ENCODE measurements around the gene PDE4D.

Gene PDE4D

DNA sequence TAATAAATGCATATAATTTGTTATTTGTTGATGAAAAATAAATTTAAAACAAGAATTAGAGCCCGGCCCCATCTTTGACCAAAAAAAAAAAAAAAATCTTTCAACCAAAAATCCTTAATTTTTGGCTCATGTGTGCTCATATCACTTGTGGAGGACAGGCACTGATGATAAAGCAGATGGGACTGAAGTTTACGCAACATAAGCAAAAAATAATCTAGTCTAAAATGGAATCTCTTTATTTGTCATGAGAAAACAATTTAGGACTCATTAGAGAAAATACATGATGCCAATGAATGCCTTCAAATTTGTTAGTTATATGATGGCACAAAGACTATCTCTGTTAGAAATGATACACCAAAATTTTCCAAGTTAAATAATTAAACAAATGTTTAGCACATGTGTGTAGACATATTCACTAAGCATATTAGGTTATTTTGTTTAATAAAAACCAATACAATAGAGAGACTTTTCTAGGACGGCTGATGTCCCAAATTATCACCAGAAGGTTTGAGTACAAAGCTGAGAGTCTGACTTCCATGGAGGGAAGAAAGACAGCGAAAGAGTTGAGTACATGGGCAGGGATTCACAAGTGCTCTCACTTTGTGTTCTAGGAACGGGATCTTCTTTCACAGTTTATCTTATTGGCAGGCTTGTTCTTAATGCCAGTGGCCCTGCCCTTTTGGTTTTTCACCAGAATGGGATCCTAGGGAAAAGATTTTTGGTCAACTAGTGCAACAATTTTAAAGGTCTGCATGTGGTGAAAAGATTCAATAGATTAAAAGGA, 689.2 kb downstream of the PDE4D start:
- DNase-seq (ENCODE audit: low read depth) = no peak

DNA sequence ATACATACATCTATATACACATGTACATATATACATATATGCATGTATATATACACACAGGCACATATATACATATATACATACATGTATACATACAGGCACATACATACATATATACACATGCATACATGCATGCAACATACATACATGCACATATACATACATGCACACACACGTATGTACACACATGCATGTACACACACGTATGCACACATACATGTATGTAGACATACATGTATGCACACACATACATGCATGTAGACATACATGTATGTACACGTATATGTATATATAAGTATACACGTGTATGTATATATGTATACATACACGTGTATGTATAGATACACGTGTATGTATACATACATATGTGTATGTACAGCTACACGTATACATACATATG, 693.7 kb downstream of the PDE4D start:
- no peak for DNase-seq (ENCODE audit: low read depth)

DNA sequence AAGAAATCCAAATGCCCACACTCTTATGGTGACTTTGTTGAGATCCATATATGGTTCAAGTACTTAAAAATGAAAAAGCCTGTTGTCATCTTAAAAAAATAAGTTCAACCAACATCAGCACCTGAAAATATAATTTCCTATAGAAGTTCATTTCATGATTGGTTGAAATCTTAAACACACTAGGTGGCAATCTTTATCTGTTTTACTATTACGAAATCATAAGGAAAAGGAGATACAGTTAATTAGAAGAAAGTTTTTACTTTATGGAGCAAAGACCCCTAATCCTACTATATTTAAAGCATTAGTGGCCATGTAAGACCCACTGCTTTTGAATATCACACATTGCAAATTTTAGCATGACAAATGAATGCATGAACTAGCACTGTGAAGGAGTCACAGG, 694.7 kb downstream of the PDE4D start:
- no peak for DNase-seq (ENCODE audit: low read depth)

DNA sequence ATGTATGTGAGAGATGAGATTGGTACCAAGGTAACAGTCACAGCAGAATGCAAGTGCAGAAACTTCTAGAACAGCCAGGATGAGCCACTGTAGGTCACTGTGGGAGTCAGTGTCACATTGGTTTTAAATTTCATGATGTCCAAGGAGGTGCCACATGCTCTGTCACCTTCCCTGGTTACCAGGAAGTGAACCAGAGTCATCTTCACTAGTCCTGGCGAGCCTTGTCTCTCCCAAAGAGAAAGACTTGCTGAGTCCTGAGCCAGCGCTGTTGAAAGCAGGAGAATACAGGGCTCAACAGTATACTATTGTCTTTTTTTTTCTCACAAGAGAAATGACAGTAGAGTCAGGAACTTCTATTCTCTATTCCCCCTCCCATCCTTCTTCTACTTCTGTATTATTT, 695.2 kb downstream of the PDE4D start:
- no peak for DNase-seq (ENCODE audit: low read depth)

DNA sequence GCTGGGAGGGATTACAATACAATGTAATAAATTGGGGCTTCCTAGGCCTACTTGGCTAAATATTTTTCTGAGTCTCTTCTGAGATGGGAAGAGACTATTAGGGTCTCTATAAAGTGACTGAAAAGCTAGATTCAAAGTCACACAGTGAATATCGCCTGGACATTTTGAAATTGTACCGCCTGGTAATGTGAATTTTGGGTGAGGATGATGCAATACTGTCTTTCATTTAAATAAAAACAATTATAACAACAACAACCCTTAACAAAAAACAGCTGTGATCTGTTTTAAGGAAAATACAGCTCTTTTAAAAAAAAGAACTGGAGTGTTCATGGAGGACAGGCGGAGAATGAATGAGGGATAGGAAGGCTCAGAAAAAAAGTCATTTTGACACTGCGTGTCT, 695.6 kb downstream of the PDE4D start:
- no peak for DNase-seq (ENCODE audit: low read depth)

DNA sequence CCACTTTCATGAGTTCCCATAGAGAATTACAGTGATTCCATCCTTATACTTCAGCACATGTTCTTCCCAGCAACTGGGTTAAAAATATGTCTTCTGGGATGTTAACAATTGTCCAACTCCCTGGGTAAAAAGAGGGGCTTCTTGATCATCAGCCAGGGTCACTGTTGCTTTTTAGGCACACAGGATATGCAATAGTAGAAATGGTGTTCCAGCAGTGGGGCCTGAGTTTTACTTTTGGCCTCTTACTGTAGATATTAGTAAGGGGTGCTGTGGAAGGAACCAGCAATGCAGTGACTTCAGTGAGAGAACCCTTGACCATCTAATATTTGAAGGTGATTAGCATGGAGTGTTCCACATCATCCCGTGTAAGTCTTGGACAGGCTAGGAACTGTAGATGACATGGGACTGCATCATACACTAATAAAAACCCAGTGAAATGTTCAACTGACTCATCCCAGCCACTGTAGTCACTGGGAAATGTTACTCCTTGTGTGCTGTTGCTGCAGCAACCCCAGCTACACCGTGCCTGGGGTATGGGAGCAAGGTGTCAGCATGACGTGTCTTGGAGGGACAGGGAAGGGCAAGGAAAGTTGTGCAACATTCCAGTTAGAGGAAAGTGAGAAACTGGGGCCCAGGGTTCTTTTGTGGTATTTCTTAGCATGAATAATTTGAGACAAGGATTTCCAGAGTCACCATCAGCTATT, 699.8 kb downstream of the PDE4D start:
- no peak for DNase-seq (ENCODE audit: low read depth)

DNA sequence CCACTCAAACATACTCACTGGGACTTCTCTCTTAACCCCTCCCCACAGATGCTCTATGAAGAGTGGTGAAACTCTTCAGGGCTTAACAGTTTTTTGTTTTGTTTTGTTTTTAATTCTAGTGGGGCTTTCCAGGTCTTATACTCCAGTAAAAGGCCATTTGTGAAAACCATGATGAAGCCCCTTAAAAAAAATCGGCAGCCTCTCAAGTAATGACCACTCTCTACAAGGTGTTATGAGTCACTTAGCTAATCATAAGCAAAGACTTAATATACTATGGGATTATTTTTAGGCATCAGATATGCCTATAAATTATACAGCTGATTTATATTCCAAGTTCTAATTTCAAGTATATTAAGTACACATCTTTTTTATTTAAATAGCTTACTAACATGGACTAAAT, 702.8 kb downstream of the PDE4D start:
- no peak for DNase-seq (ENCODE audit: low read depth)

DNA sequence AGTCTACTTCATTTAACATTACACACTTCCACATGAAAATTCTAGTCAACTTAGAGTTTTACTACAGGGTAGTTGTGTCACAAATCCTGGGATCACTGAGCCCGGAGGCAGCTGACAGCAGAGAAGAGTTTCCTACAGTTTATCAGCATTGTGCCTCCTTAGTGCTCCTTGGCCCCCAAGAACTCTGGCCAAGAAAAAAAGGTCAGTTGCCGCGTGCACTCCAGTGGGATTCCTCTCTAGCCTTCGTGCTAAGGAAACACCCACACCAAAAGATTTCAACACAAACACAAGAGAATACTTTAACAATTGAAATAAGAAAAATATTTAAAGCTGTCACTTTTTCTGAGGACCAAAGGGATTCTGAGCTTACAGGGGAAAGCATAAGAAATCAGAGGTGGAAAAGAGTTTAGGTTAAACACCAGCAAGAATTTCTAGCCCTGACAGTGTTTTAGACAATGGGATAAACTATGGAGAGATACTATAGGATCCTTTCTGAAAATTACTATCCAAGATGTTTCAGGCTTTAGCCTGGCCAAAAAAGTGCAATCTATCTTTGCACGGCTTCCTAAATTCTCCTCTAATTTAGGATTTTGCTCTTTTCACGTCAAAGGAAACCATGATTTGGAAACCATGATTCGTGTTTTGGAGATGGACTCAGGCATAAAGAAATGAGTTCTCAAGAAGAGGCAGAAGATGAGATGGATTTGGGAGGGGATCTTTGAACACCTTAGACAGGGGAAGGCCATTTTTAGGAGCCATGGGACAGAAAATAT, 703.9 kb downstream of the PDE4D start:
- no peak for DNase-seq (ENCODE audit: low read depth)

DNA sequence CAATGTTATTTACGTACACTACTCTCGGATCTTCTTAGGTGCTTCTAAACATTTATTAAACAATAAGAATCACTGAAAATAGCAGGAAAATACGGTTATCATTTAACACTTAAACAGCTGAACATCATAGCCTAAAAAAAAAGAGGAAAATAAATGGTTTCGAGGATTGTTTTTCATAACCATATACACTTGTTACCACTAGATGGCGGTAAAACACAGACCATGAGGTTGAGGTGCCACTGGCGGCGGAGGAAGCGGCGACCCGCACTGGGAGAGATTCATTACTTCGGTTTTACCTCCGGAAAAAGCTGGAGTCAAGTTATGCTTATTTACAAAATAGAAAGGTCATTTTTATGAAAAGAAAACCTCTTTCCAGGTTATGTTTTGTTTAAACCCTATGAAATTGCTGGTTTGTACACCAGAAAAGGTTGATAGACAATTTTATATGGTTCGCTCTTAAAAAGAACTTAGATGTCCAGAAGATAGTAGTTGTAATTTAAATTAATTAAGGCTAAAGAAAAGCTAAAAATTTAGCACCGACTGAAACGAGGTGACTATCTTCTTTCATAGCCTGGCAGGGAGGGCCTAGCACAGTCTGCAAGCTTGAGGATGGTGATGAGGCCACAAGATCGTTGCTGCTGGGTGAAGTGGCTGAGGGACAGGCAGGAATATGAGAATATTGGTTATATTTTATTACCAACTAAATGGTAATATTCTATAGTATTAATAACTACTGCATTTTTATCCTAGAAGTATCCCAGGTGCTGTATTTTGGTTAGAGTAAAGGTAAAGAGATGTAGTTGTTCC, 704.9 kb downstream of the PDE4D start:
- peak; percentile 37 for DNase-seq (ENCODE audit: low read depth)

DNA sequence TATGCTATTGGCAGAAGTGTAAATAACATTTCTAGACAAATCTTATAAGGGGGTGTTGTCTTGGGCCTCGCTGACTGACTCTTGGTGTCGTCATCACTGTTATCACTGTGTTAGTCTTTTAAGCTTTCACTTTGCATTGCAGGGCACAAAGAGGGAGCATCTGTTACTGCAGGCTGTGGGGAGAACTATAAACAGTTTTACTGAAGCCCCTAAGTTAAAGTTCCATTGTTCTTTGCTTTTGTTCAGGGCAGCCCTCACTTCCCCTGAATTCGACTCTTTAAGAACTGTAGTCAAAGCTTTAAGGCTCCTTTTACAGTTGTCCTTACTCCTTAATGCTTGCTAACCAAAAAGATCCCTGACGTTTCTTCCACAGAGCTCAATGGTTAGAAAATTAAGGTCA, 705.7 kb downstream of the PDE4D start:
- DNase-seq (ENCODE audit: low read depth) = no peak

DNA sequence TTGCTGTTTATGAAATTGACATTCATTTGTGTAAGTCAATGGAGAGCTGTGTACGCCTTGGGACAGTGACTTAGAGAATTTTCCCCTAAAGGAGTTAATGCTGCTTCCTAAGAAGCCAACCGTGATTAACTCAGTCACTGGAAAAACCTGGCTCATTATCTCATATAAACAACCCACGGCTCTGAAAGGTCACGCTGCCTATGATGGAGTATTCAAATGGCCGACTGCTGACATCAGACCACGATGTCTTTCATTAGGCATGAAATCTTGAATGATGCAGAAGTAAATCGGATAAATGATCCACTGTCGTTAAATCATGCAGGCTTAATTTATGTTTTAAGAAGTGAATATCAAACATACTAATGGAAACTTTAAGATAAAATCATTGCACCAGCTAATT, 706.9 kb downstream of the PDE4D start:
- no peak for DNase-seq (ENCODE audit: low read depth)

DNA sequence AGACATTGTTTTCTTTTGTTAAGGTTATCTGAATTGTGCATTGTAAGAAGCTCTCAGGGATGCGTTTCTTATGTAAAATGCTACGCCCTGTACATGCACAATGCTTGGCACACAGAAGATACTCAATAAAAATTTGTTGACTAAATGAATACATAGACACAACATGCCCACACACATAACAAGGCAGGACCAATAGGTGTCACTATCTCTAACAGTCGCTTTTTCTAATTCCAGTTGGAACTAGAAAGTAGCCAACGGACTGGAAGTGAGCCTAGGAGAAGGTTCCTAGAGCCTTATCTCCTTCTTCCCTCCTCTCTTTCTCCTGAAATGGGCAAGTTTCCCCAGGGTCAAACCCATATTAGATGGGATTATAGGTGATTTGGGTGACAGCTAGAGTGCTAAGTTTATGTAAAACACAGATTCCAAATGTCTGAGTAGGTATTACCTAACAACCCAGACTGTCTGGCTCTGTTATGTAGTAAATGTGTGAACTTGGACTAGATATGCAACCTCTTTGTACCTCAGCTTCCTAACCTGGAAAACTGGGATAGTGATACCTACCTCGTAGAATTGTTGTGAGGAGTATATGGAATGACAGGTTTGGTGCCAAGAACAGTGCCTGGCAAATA, 707.7 kb downstream of the PDE4D start:
- no peak for DNase-seq (ENCODE audit: low read depth)

DNA sequence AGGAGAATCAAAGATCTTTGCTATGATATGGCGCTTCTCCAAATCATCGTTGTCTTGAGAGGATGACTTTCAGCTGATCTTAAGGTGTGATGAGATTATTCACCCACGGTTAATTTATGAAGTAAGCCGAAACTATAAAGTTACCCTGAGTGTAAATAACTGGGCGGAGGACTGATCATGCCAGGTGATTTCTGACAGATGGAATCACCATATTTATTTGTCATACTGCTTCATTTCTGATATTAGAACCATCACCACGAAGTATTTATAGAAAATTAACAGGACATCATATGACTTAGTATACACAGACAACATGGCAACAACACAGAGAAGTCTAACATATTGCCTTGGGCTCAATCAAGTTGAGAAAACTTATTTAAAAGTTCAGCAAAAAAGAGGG, 708.8 kb downstream of the PDE4D start:
- no peak for DNase-seq (ENCODE audit: low read depth)

DNA sequence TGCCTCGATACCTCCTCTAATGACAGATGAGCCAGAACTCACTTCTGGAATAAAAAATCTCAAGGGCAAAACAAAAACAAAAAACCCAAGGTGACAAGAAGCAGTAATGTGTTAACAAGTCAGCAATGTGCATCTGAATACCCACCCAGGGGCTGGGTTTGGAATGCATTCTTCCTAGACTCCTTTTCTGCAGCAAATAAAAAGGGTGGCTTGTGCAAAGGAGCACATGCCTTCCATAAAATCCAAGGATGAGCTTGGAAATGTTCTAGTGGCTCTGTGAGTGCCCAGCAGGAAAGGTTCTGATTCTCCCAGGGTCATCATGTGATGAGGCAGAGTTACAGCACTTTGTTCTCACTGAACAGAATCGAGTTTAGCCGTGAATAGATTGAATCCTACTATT, 710.8 kb downstream of the PDE4D start:
- no peak for DNase-seq (ENCODE audit: low read depth)

DNA sequence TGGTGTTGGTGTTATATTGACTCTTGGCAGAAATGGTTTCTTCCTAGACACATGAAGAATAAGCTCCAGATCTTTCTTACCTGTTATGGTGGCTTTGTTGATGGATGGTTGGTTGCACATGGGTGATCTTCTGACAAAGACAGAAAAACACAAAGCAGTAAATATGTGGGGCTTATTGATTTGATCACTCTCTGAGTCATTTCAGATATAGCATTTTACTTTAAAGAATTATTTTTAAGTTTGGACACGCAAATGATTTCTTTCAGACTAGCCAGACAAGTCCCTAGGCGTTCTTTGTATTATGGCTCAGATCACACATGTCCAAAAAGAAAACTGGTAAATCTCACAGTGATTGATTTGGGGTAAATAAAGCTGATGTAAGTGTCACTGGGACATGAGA, 713.0 kb downstream of the PDE4D start:
- DNase-seq (ENCODE audit: low read depth) = no peak

DNA sequence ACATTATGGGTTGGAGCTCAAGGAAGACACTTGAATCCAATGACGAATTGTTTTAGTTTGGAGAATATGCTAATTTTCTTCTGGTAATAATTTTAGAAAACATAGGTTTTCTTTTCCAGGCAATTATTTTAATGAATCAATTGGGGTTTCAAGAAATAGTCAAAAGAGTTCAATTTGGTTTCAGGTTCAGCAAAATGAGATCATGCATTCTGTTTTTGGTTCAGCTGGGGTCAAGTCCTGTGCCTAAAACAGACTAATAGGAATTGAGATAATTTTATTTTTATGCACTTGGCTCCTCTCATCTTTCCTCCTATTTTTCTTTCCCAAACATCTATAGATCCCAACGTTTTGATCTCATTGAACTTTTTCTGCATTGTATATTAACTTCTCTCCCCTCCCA, 713.8 kb downstream of the PDE4D start:
- DNase-seq (ENCODE audit: low read depth) = no peak

DNA sequence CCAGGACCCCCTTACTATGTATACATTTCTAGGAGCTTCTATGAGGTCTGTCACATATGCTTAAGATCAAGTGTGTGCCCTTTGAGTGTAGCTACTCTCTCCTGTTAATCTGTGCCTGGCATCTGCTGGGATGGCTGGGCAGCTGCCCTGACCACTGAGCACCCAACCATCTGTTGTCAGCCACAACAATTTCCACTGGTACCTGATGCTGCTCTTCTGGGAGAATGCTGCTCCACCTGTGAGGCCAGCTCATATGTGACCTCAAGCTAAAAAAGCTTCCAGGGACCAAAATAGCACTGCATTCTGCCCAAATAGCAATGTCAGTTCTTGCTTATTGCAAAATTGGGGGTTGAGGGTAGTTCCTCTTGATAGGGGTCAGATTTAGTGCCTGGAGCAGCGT, 715.0 kb downstream of the PDE4D start:
- DNase-seq (ENCODE audit: low read depth) = no peak

DNA sequence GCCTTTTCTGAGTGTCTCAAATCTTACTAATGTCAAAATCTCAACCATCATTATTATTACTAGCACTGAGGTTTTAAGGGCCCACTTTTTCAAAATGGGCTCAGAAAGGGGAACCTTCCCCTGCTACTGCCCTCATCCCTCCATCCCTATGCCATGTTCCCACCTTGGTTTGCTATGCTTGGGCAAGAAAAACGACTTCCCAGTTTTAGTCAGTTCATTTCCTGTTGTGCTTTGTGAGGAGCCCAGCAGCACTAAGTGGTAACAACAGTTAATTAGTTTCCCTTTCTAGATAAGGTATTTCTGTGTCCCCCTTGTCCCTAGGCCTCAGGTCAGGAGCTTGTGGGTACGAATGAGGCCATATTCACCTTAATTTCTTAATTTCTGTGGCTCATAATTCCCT, 715.5 kb downstream of the PDE4D start:
- DNase-seq (ENCODE audit: low read depth) = no peak

DNA sequence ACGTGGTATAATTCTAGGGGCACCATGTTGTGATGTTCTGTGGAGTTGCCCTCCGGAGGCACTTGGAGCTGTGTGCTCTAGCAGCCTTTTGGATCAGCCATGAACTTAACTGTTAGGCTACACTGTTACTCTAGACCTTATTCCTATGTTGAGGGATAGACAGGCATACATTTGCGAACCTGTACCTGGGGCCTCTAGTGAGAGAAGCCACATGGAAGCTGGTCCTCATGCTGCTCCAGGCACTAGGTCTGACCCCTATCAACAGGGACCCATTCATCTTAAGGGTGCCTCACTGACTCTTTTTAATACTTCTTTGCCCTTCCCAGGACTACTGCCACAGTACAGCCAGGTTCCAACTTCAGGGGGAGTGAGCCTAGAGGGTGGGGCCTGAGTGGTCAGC, 715.9 kb downstream of the PDE4D start:
- no peak for DNase-seq (ENCODE audit: low read depth)

DNA sequence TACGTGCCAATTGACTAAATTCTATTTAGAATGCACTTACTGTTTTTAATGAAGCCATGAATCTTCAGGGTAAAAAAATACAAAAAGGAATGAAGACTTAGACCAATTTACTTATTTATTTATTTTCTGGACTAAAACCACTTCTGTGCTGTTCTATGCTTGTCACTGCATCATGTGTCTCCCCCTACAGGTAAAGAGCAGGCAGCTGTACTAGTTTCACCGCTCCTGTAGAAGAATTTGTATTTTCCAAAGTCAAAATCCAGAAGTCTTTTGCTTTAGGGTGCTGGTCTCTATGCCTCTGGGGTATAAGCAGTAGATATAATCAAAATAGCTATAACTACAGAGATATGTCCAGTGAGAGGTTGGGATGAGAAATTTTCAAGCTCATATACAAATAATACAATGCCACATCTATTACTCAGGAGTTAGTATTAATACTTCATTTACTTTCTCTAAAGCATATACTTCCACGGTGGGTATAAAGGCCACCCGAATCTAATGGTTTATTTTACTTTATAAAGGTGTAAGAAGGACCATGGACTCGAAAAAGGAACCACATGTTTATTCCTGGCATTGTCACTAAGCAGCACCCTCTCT, 719.2 kb downstream of the PDE4D start:
- peak; percentile 10 for DNase-seq (ENCODE audit: low read depth)

DNA sequence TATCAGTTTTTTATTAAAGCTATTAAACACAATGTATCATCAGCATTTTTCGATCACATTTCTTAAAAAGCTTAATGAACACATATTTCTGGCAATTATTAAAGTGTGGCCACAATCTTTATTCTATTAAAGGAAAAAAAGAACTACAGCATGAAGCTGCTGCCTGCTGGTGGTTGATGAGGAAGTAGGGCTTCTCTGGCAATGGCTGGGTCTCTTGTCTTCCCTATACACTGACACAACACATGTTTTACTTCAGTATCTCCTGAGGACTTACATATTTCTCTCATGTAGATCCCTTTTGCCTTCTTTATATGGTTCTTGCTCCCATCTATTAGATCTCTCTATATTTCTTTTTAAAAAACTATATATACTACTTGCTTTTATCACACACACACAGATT, 719.9 kb downstream of the PDE4D start:
- no peak for DNase-seq (ENCODE audit: low read depth)
